GM18498 (cell line): ENCODE measurements around the gene GSTM4.

Experiments used
- ATAC-seq: cut with Tn5 transposase; IDR thresholded peaks from one replicate; pipeline ENCODE4 v1.9.1; 2021; ENCODE audit warnings: mild to moderate bottlenecking, moderate library complexity; ENCODE audit not compliant: unreplicated experiment

The GSTM4 gene

DNA sequence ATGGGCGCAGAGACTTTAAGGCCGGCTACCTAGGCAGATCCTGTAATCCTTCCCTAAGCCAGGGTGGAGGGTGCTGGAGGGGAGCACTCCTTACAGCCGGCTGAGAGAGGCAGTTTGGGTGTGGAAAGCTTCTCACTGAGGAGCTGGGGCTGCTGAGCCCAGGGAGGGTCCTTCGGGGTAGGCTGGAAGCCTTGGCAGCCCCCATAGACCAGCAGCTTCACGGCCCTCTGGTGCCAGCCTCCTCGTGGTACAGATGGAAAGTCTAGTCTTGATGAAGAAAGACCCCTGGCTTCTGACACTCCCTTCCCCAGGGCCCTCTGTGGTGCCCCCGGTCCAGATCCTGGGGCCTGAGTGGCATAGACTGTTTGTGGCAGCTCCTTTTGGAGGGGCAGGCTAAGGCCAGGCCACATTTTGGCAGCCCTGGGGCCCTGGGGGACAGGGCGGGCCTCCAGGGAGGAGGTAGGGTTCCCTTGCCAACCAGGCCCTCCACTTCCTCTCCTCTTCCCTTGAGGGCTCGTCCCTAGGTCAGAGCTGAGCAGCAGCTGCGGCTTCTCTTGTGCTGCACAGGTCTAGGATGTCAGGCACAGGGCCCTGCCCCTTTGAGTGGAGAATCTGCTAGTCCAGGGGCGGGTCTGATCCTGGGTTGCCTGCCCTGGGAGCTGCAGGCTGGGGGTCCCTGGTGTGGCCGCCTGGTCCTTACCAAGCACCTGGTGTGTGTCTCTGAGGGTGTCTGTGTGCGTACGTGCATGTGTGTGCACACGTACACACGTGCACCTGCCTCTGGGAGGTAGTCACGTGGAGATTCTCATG, 31.5 kb upstream of the GSTM4 start:
- no peak for ATAC-seq

GRCh38 chr1:109625176-109625575, 30.7 kb upstream of the GSTM4 start:
- ATAC-seq, result no peak

DNA sequence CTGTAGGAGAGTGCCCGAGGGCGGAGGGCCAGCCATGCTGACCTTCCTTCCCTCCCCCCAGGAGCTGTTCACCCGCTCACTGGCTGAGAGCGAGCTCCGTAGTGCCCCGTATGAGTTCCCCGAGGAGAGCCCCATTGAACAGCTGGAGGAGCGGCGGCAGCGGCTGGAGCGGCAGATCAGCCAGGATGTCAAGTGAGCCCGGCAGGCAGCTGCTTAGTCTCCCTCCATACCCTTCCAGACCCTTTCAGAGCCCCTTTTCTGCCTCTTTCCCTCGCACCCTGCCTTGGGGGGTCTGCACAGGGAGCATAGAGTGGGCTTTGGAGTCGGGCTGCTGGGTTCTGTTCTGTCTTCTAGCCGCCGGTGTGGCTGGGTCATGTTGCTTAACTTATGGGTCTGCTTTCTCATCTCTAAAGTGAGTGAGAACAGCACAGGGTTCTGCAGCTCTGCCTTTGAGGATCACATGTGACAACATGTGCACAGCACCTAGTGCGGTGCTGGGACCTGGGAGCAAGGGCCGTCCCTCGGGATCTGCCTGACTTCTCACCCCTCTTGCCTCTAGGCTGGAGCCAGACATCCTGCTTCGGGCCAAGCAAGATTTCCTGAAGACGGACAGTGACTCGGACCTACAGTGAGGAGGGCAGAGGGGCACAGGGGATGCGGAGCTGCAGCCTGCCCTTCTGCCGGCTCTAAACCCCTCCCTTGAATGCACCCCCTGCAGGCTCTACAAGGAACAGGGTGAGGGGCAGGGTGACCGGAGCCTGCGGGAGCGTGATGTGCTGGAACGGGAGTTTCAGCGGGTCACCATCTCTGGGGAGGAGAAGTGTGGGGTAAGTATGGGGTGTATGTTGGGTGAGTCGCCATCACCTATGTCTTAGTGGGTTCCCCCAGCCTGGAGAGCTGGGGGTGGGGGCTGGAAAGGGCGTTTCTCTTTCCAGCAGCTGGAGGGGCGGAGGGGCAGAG, 30.0 kb upstream of the GSTM4 start:
- ATAC-seq, result no peak

- ATAC-seq, result no peak
Observed at GRCh38 chr1:109626682-109627408, 29.1 kb upstream of the GSTM4 start.

GRCh38 chr1:109627692-109628399, 28.1 kb upstream of the GSTM4 start:
- no peak for ATAC-seq

- no peak for ATAC-seq
Observed at GRCh38 chr1:109628540-109629321, 27.2 kb upstream of the GSTM4 start.

DNA sequence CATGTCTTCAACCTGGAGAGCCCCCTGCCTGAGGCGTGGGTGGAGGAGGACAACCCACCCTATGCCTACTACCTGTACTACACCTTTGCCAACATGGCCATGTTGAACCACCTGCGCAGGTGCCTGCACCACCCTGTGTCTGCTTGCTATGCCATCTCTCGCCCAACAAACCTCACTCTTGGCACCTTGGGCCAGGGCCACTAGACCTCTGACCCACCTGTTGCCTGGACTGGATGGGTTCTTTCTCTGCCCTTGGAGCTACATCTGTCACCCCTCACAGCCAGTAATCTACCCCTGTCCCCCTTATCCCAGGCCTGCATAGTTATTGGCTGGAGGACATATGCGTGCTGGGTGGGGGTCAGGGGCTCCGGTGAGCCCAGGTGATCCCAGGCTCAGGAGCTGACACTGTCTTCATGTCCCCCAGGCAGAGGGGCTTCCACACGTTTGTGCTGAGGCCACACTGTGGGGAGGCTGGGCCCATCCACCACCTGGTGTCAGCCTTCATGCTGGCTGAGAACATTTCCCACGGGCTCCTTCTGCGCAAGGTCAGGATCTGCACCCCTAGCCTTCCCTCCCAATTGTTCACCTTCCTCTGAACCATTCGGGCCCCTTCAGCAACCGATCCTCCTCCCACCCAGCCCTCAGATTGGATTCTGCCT, 26.4 kb upstream of the GSTM4 start:
- ATAC-seq, result no peak

DNA sequence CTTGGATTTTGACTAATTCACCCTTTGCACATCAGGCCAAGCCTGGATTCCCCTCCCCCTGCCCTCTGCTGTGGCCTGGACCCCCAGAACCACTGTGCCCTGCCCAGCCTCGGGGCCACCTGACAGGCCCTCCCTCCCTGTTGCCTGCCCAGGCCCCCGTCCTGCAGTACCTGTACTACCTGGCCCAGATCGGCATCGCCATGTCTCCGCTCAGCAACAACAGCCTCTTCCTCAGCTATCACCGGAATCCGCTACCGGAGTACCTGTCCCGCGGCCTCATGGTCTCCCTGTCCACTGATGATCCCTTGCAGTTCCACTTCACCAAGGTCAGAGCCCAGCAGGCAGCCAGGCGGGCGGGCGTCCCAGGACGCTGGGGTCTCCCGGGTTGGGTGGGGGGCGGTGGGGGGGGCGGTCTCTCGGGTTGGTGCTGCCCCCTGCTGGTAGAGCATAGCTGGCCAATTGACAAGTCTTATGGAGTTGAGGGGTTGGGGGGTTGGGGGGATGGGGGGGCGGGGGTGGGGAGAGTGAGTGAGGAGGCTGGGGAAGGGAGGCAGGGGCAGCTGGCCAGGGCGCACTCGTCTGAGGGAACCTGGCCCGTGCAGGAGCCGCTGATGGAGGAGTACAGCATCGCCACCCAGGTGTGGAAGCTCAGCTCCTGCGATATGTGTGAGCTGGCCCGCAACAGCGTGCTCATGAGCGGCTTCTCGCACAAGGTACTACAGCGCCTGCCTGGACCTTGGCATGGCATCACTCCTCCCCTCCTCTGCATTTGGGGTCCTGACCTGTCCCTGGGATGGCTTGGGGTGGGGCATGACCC, 25.6 kb upstream of the GSTM4 start:
- ATAC-seq, result no peak

DNA sequence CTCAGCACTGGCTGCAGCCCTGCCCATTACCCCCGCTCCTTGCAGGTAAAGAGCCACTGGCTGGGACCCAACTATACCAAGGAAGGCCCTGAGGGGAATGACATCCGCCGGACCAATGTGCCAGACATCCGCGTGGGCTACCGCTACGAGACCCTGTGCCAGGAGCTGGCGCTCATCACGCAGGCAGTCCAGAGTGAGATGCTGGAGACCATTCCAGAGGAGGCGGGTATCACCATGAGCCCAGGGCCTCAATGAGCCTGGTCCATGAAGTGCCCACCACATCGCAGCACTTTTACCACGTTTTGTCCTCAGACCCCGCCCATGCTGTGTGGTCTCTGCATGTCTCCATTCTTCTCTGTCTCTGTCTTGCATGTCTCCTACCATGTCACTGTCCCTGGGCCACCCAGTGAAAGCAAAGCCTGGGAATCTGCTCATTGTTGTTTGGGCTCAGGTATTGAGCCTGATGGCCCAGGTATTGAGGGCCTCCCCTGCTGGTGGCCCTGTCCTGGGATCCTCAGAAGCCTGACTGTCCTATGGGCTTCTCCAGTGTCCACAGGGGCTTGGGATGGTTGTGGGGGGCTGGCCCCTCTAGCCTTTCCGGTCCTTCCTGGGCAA, 24.9 kb upstream of the GSTM4 start:
- ATAC-seq, result no peak

- ATAC-seq, result no peak
Observed at GRCh38 chr1:109631513-109632505, 24.1 kb upstream of the GSTM4 start.

- no peak for ATAC-seq
Observed at GRCh38 chr1:109632671-109633346, 23.1 kb upstream of the GSTM4 start.

GRCh38 chr1:109634292-109634691, 21.6 kb upstream of the GSTM4 start:
- no peak for ATAC-seq

- ATAC-seq, result no peak
Observed at GRCh38 chr1:109634771-109635750, 20.8 kb upstream of the GSTM4 start.

GRCh38 chr1:109635862-109636200, 20.1 kb upstream of the GSTM4 start:
- no peak for ATAC-seq
